MCF 10A (cell line): ENCODE results near the gene JCAD. TPM values are rescaled to one million over a fixed set of nuclear protein-coding genes. Genes with fewer than 3 reads are reported as not detected.

Experiments
- BruUV-seq: library from RNA; stranded (reverse); fragments of 400-500 nt; replicated peaks from 2 replicates; lab custom pipeline; 2021; lab: Mats Ljungman, UMichigan
- CTCF ChIA-PET: fragments of 300-600 bp; sonication (Branson Sonifier 250); formaldehyde crosslinking; extraction: SDS; loops from one replicate; lab custom pipeline; 2021; ENCODE audit warnings: antibody characterized with exemption, inconsistent platforms; lab: Yijun Ruan, JAX
- POLR2A ChIA-PET: fragments of 300-600, 350-650 bp; sonication (Branson Sonifier 250); formaldehyde crosslinking; extraction: SDS; loops from one replicate; lab custom pipeline; 2020; ENCODE audit warnings: antibody characterized with exemption, inconsistent platforms; lab: Yijun Ruan, JAX
- DNase-seq: peaks from one replicate; pipeline ENCODE4 v3.0.0-alpha.2; 2018; ENCODE audit not compliant: unreplicated experiment
- H3K27ac Mint-ChIP-seq: one replicate; pipeline ENCODE4 v1.8.0; 2022; ENCODE audit warnings: mild to moderate bottlenecking, low read depth, mixed read lengths; ENCODE audit not compliant: unreplicated experiment
- H3K27me3 Mint-ChIP-seq: one replicate; pipeline ENCODE4 v1.8.0; 2022; ENCODE audit warnings: mixed read lengths; ENCODE audit not compliant: insufficient read depth, unreplicated experiment
- H3K36me3 Mint-ChIP-seq: one replicate; pipeline ENCODE4 v1.8.0; 2022; ENCODE audit warnings: mild to moderate bottlenecking, moderate library complexity, mixed read lengths; ENCODE audit not compliant: insufficient read depth, unreplicated experiment
- H3K4me1 Mint-ChIP-seq: one replicate; pipeline ENCODE4 v1.8.0; 2022; ENCODE audit warnings: mixed read lengths; ENCODE audit not compliant: insufficient read depth, unreplicated experiment
- H3K4me3 Mint-ChIP-seq: one replicate; pipeline ENCODE4 v1.8.0; 2022; ENCODE audit warnings: mild to moderate bottlenecking, moderate library complexity, mixed read lengths; ENCODE audit not compliant: unreplicated experiment
- H3K9me3 Mint-ChIP-seq: one replicate; pipeline ENCODE4 v1.8.0; 2022; ENCODE audit warnings: mixed read lengths; ENCODE audit not compliant: unreplicated experiment
- intact Hi-C: fragments of 100-400 bp; cut with micrococcal nuclease; formaldehyde crosslinking; loops from 2 replicates; pipeline ENCODE4 v1.14.1; 2022
- total RNA-seq: library from RNA; stranded (reverse); gene quantifications from 2 replicates; pipeline ENCODE4 v1.2.3, GENCODE V29; 2022
- TF ChIP-seq, protein P1 (sequence below): fragments of 200-600 bp; IDR thresholded peaks from one replicate; pipeline ENCODE4 v1.8.0; 2022; ENCODE audit warnings: antibody characterized with exemption, mild to moderate bottlenecking; ENCODE audit not compliant: unreplicated experiment

Gene JCAD
- total RNA-seq, 1 experiment from 2014 or later, result 0.26 TPM

DNA sequence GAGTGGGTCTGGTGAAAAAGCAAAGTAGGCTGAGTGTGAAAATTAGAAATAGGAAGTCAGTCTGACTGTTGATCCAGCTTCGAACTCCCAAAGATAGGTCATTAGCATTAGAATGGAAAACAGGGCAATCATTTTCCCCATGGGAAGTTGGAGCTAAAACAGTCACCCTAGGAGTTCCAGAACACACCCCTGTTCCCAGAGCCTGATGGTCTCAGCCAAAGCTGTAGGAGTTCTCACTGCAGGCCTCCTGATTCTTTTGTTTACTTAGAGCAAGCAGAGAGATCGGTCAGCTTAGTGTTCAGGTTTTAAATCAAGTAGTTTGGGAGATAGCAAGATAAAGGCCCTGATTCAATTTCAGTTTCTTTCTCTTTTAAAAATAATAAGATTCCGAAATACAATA lies 28.8 kb upstream of the JCAD start:
- intact Hi-C loops, result no loop called here
- ChIA-PET POLR2A (no interaction called here), CTCF (no interaction called here)
- no peaks in the 10 kb centered on the region for H3K36me3 Mint-ChIP-seq
- H3K4me3 Mint-ChIP-seq, result no peak overlapping the region
- peaks cover 23% of the 10 kb centered on the region for H3K27me3 Mint-ChIP-seq
- no peaks in the 10 kb centered on the region for H3K9me3 Mint-ChIP-seq
- TF ChIP-seq, protein P1, sequence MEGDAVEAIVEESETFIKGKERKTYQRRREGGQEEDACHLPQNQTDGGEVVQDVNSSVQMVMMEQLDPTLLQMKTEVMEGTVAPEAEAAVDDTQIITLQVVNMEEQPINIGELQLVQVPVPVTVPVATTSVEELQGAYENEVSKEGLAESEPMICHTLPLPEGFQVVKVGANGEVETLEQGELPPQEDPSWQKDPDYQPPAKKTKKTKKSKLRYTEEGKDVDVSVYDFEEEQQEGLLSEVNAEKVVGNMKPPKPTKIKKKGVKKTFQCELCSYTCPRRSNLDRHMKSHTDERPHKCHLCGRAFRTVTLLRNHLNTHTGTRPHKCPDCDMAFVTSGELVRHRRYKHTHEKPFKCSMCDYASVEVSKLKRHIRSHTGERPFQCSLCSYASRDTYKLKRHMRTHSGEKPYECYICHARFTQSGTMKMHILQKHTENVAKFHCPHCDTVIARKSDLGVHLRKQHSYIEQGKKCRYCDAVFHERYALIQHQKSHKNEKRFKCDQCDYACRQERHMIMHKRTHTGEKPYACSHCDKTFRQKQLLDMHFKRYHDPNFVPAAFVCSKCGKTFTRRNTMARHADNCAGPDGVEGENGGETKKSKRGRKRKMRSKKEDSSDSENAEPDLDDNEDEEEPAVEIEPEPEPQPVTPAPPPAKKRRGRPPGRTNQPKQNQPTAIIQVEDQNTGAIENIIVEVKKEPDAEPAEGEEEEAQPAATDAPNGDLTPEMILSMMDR, result no peak
- BruUV-seq, result no TSS peak
- no peaks in the 10 kb centered on the region for H3K4me1 Mint-ChIP-seq
- no peak overlapping the region for H3K27ac Mint-ChIP-seq
- no peak for DNase-seq

DNA sequence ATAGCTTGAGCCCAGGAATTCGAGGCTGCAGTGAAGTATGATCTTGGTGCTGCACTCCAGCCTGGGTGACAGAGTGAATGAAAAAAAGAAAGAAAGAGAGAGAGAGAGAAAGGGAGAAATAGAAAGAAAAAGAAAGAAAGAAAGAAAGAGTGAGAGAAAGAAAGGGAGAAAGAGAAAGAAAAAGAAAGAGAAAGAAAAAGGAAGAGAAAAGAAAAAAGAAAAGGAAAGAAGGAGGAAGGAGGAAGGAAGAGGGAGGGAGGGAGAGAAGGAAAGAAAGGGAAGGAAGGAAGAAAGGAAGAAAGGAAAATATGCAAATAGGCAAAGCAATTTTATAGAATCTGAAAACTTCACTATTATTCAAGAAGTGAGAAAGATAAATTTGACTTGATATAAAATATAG lies 24.5 kb upstream of the JCAD start:
- BruUV-seq, result no TSS peak
- H3K9me3 Mint-ChIP-seq, result no peaks in the 10 kb centered on the region
- peaks cover 6% of the 10 kb centered on the region for H3K4me1 Mint-ChIP-seq
- DNase-seq, result no peak
- H3K27ac Mint-ChIP-seq, result no peak overlapping the region
- intact Hi-C loops, result no loop called here
- ChIA-PET CTCF (no interaction called here), POLR2A (interaction anchor here (0.9 kb wide), 1 partner anchor 14 kb away, joined by 3 read pairs; no protein-coding TSS in a partner anchor)
- peaks cover 29% of the 10 kb centered on the region for H3K27me3 Mint-ChIP-seq
- H3K36me3 Mint-ChIP-seq, result no peaks in the 10 kb centered on the region
- no peak overlapping the region for H3K4me3 Mint-ChIP-seq
- TF ChIP-seq, protein P1, result no peak

GRCh38 chr10:30081182-30081581 lies 21.8 kb upstream of the JCAD start:
- DNase-seq, result no peak
- Mint-ChIP-seq H3K27me3 (peaks cover 29% of the 10 kb centered on the region), H3K9me3 (no peaks in the 10 kb centered on the region), H3K4me1 (peaks cover 6% of the 10 kb centered on the region), H3K4me3 (no peak overlapping the region), H3K36me3 (no peaks in the 10 kb centered on the region), H3K27ac (no peak overlapping the region)
- ChIA-PET CTCF (no interaction called here), POLR2A (interaction anchor here (0.5 kb wide), 1 partner anchor 137 kb away, joined by 3 read pairs; no protein-coding TSS in a partner anchor)
- intact Hi-C loops, result no loop called here
- TF ChIP-seq, protein P1, result no peak
- BruUV-seq, result no TSS peak

DNA sequence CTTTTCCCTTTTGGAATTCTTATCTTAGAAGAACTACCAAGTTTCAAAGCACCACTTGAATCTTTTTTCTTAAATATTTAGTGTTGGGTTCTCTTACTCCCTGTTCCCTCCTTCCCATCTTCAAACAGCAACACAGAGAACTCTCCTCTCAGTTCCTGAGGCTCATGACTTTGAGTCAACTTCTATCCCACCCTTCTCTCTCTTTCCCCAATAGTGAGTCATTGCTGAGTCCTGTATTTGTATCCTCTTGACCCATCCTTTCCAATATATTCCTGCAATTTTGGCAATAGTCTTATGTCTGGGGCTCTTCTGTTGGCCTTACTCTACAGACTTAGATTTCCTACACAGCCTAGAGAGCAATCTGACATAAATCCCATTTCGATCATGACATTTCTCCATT lies 20.8 kb upstream of the JCAD start:
- Mint-ChIP-seq H3K4me1 (peaks cover 6% of the 10 kb centered on the region), H3K4me3 (no peak overlapping the region), H3K27ac (no peak overlapping the region), H3K27me3 (peaks cover 25% of the 10 kb centered on the region), H3K36me3 (no peaks in the 10 kb centered on the region), H3K9me3 (no peaks in the 10 kb centered on the region)
- DNase-seq, result no peak
- BruUV-seq, result no TSS peak
- POLR2A ChIA-PET, result no interaction called here
- TF ChIP-seq, protein P1, result no peak
- CTCF ChIA-PET, result no interaction called here
- intact Hi-C loops, result no loop called here
